Upper lobe of left lung (tissue), 4 donors: Measurements from ENCODE around the gene FAM83G.

ENCODE experiments used
- EP300 ChIP-seq, 4 donors: sonication (generic); formaldehyde crosslinking; IDR thresholded peaks; one replicate each; pipeline ENCODE4 v1.5.1; 2017; ENCODE audit warnings: antibody characterized with exemption in 4 of 4, control low read depth in 2 of 4
- POLR2A ChIP-seq, 4 donors: fragments of 450-650 bp; IDR thresholded peaks; one replicate each; pipeline ENCODE4 v1.5.1; 2016 to 2017; ENCODE audit warnings: antibody characterized with exemption in 4 of 4, mild to moderate bottlenecking in 2 of 4
- POLR2AphosphoS5 ChIP-seq, 2 donors: sonication (generic); formaldehyde crosslinking; IDR thresholded peaks; one replicate each; pipeline ENCODE4 v1.5.1; 2017; ENCODE audit warnings: antibody characterized with exemption in 2 of 2
- TF ChIP-seq, protein P1 (sequence below), 6 experiments: fragments of 450-650 bp in 4 of 6; fragments of 200-600 bp in 2 of 6; sonication (generic) in 2 of 6; IDR thresholded peaks; one replicate each; pipeline ENCODE4 v1.5.1; 2016 to 2019; ENCODE audit warnings: antibody characterized with exemption in 6 of 6

- no peak for TF ChIP-seq POLR2AphosphoS5 (IDR thresholded peaks at IDR 0.05)
- TF ChIP-seq, protein P1, sequence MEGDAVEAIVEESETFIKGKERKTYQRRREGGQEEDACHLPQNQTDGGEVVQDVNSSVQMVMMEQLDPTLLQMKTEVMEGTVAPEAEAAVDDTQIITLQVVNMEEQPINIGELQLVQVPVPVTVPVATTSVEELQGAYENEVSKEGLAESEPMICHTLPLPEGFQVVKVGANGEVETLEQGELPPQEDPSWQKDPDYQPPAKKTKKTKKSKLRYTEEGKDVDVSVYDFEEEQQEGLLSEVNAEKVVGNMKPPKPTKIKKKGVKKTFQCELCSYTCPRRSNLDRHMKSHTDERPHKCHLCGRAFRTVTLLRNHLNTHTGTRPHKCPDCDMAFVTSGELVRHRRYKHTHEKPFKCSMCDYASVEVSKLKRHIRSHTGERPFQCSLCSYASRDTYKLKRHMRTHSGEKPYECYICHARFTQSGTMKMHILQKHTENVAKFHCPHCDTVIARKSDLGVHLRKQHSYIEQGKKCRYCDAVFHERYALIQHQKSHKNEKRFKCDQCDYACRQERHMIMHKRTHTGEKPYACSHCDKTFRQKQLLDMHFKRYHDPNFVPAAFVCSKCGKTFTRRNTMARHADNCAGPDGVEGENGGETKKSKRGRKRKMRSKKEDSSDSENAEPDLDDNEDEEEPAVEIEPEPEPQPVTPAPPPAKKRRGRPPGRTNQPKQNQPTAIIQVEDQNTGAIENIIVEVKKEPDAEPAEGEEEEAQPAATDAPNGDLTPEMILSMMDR (IDR thresholded peaks at IDR 0.05): no peak
- no peak for TF ChIP-seq EP300 (IDR thresholded peaks at IDR 0.05)
- no peak for TF ChIP-seq POLR2A (IDR thresholded peaks at IDR 0.05)
These were observed 18.2 kb upstream of the FAM83G start for GRCh38 chr17:19022747-19023146.
